Body of pancreas (tissue), 4 donors: ENCODE measurements around the gene ZNF382. TPM values are rescaled to one million over a fixed set of nuclear protein-coding genes. Genes with fewer than 3 reads are reported as not detected.

ENCODE experiments used
- ATAC-seq: fragments of 150-250 bp; one replicate; pipeline ENCODE4 v1.9.1; 2016
- DNase-seq, 4 donors: peaks; one replicate each; pipeline ENCODE4 v3.0.0-alpha.2; 2019
- H3K27ac ChIP-seq, 4 donors: fragments of 200-600 bp; sonication (generic); 1 replicate in 3 of 4; 2 replicates in 1 of 4; pipeline versions ENCODE4 v1.5.1 to v1.6.1; 2016 to 2019; ENCODE audit warnings: mild to moderate bottlenecking in 1 of 4, mixed read lengths in 1 of 4, moderate library complexity in 1 of 4
- H3K27me3 ChIP-seq, 2 donors: fragments of 200-600 bp; sonication (generic); one replicate each; pipeline ENCODE4 v1.6.0; 2016; ENCODE audit warnings: mild to moderate bottlenecking in 1 of 2
- H3K36me3 ChIP-seq, 2 donors: fragments of 200-600 bp; sonication (generic); replicated peaks in 1 of 2; 2 replicates each; pipeline ENCODE4 v1.5.1; 2016; ENCODE audit warnings: low read depth in 2 of 2; ENCODE audit not compliant: insufficient read depth in 1 of 2
- H3K4me1 ChIP-seq: fragments of 200-600 bp; sonication (generic); one replicate; pipeline ENCODE4 v1.6.0; 2016
- H3K4me3 ChIP-seq, 2 donors: fragments of 200-600 bp; sonication (generic); 1 replicate in 1 of 2; 2 replicates in 1 of 2; pipeline ENCODE4 v1.5.1; 2016 to 2019
- H3K9me3 ChIP-seq, 3 donors: fragments of 200-600 bp; sonication (generic); 1 replicate in 2 of 3; 2 replicates in 1 of 3; pipeline ENCODE4 v1.5.1; 2016
- CTCF ChIP-seq, 7 experiments: fragments of 450-650 bp in 4 of 7; fragments of 200-600 bp in 3 of 7; sonication (generic) in 3 of 7; IDR thresholded peaks; one replicate each; pipeline ENCODE4 v1.5.1; 2016 to 2019; ENCODE audit warnings: antibody characterized with exemption in 7 of 7
- POLR2A ChIP-seq, 3 donors: fragments of 450-650 bp; IDR thresholded peaks; one replicate each; pipeline ENCODE4 v1.6.1; 2016; ENCODE audit warnings: antibody characterized with exemption in 3 of 3, mild to moderate bottlenecking in 2 of 3
- WGBS, 2 donors: methylation state at CpG; one replicate each; pipeline ENCODE4 v1.1.5; 2017; 5-methylcytosine and 5-hydroxymethylcytosine counted together
- intact Hi-C: fragments of 100-400 bp; cut with DNase I; formaldehyde crosslinking; loops from one replicate; pipeline ENCODE4 v1.15.1; 2023
- total RNA-seq, 2 donors: library from RNA; depleted of rRNA; stranded (reverse); fragments of >200 nt; gene quantifications; one replicate each; pipeline ENCODE4 v1.1.0, GENCODE V29; 2016

The ZNF382 gene
- total RNA-seq, 2 donors from 2014 or later, result 3.1 to 6.3 TPM

GRCh38 chr19:36604656-36605100 is 435 bp upstream of the ZNF382 start:
- TF ChIP-seq CTCF (IDR thresholded peaks at IDR 0.05) (no peak), POLR2A (IDR thresholded peaks at IDR 0.05) (no peak)
- intact Hi-C loops, result no loop called here
- Histone ChIP-seq H3K36me3 (no peaks in the 10 kb centered on the region), H3K9me3 (no peaks in the 10 kb centered on the region), H3K4me3 (peak overlapping the region; percentile 62 to 71), H3K27me3 (no peaks in the 10 kb centered on the region), H3K4me1 (peaks cover 12% of the 10 kb centered on the region), H3K27ac (peak overlapping the region in 3 of 4 donors; percentile 68 to 84 (median 78))
- DNase-seq, result peak; percentile 51 to 74 (median 68)
- ATAC-seq, result peak; percentile 82
- 0% methylated on average over 19 of the region's 21 CpGs; no CpG with 5 or more reads in 1 of the 2 donors for WGBS, 2 donors

GRCh38 chr19:36605877-36606478 is 865 bp downstream of the ZNF382 start:
- H3K27me3 ChIP-seq, result no peaks in the 10 kb centered on the region
- WGBS, 2 donors, result 0% methylated on average over 1 of the region's 1 CpG; no CpG with 5 or more reads in 1 of the 2 donors
- TF ChIP-seq POLR2A (IDR thresholded peaks at IDR 0.05), result no peak
- TF ChIP-seq CTCF (IDR thresholded peaks at IDR 0.05), result no peak
- ATAC-seq (peak; percentile 11), DNase-seq (no peak)
- intact Hi-C loops, result no loop called here
- no peaks in the 10 kb centered on the region for H3K36me3 ChIP-seq
- peak overlapping the region in 1 of 2 donors; percentile 71 for H3K4me3 ChIP-seq
- H3K9me3 ChIP-seq, result no peaks in the 10 kb centered on the region
- peaks cover 12% of the 10 kb centered on the region for H3K4me1 ChIP-seq
- H3K27ac ChIP-seq, result peak overlapping the region in 3 of 4 donors; percentile 68 to 84 (median 78)

- no peaks in the 10 kb centered on the region for H3K27me3 ChIP-seq
- TF ChIP-seq CTCF (IDR thresholded peaks at IDR 0.05) (no peak), POLR2A (IDR thresholded peaks at IDR 0.05) (no peak)
- H3K27ac ChIP-seq, result no peak overlapping the region
- DNase-seq, result no peak
- no peaks in the 10 kb centered on the region for H3K4me1 ChIP-seq
- no peak overlapping the region for H3K4me3 ChIP-seq
- intact Hi-C loops, result no loop called here
- H3K36me3 ChIP-seq, result no peaks in the 10 kb centered on the region
- ATAC-seq, result no peak
- 83 to 96% methylated on average over 5 of the region's 5 CpGs for WGBS, 2 donors
- peaks cover 0 to 80% (median 0%) of the 10 kb centered on the region in 3 donors for H3K9me3 ChIP-seq
Measured at GRCh38 chr19:36627057-36627456, 21.9 kb downstream of the ZNF382 start.

GRCh38 chr19:36635342-36635741 is 30.2 kb downstream of the ZNF382 start:
- H3K9me3 ChIP-seq, result peaks cover 0 to 86% (median 2%) of the 10 kb centered on the region in 3 donors
- H3K36me3 ChIP-seq, result peaks cover 7 to 13% of the 10 kb centered on the region in 2 donors
- no peaks in the 10 kb centered on the region for H3K4me1 ChIP-seq
- H3K27ac ChIP-seq, result no peak overlapping the region
- no peak overlapping the region for H3K4me3 ChIP-seq
- TF ChIP-seq POLR2A (IDR thresholded peaks at IDR 0.05), result no peak
- no peak for TF ChIP-seq CTCF (IDR thresholded peaks at IDR 0.05)
- WGBS, 2 donors, result 87 to 98% methylated on average over 2 of the region's 2 CpGs
- no peak for ATAC-seq
- no peak for DNase-seq
- intact Hi-C loops, result no loop called here
- no peaks in the 10 kb centered on the region for H3K27me3 ChIP-seq
